ENCODE results near the gene SSR4. TPM values are rescaled to one million over a fixed set of nuclear protein-coding genes. Genes with fewer than 3 reads are reported as not detected.

The SSR4 gene
- total RNA-seq, 1 donor from 2014 or later: 183 TPM

DNA sequence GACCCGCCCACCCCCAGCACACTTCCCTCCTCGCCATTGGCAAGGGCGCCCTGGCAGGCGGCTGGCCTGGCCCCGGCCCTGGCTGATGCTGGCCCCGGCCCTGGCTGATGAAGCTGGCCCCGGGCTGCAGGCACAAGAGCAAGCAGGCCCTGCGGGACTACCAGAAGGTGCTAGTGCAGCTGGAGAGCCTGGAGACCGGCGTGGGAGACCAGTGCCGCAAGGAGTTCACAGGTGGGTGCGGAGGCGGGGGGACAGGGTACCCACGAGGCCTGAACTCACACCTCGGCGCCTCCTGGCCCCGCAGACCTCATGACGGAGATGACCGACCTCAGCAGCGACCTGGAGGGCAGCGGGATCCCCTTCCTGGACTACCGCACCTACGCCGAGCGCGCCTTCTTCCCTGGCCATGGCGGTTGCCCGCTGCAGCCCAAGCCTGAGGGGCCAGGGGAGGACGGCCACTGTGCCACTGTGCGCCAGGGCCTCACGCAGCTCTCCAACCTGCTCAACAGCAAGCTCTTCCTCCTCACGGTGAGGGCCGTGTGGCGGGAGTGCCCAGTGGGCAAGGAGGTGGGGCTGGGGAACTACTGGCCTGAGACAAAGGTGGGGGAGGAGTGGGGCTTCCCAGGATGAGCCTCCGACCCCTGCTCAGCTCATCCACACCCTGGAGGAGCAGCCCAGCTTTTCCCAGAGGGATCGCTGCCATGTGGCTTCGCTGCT lies 19.7 kb upstream of the SSR4 start:
- H3K27me3 Mint-ChIP-seq (ENCODE audit: low read depth): no peaks in the 10 kb centered on the region
- no peaks in the 10 kb centered on the region for H3K9me3 Mint-ChIP-seq
- DNase-seq (ENCODE audit: low read depth, low spot score): no peak
- peaks cover under 1% of the 10 kb centered on the region for H3K4me1 Mint-ChIP-seq
- no peak overlapping the region for H3K4me3 Mint-ChIP-seq
- H3K27ac Mint-ChIP-seq (ENCODE audit: unreplicated experiment): no peak overlapping the region
- TF ChIP-seq, protein P1, sequence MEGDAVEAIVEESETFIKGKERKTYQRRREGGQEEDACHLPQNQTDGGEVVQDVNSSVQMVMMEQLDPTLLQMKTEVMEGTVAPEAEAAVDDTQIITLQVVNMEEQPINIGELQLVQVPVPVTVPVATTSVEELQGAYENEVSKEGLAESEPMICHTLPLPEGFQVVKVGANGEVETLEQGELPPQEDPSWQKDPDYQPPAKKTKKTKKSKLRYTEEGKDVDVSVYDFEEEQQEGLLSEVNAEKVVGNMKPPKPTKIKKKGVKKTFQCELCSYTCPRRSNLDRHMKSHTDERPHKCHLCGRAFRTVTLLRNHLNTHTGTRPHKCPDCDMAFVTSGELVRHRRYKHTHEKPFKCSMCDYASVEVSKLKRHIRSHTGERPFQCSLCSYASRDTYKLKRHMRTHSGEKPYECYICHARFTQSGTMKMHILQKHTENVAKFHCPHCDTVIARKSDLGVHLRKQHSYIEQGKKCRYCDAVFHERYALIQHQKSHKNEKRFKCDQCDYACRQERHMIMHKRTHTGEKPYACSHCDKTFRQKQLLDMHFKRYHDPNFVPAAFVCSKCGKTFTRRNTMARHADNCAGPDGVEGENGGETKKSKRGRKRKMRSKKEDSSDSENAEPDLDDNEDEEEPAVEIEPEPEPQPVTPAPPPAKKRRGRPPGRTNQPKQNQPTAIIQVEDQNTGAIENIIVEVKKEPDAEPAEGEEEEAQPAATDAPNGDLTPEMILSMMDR (conservative IDR thresholded peaks at IDR 0.05): no peak
- no peaks in the 10 kb centered on the region for H3K36me3 Mint-ChIP-seq (ENCODE audit: low read depth)

DNA sequence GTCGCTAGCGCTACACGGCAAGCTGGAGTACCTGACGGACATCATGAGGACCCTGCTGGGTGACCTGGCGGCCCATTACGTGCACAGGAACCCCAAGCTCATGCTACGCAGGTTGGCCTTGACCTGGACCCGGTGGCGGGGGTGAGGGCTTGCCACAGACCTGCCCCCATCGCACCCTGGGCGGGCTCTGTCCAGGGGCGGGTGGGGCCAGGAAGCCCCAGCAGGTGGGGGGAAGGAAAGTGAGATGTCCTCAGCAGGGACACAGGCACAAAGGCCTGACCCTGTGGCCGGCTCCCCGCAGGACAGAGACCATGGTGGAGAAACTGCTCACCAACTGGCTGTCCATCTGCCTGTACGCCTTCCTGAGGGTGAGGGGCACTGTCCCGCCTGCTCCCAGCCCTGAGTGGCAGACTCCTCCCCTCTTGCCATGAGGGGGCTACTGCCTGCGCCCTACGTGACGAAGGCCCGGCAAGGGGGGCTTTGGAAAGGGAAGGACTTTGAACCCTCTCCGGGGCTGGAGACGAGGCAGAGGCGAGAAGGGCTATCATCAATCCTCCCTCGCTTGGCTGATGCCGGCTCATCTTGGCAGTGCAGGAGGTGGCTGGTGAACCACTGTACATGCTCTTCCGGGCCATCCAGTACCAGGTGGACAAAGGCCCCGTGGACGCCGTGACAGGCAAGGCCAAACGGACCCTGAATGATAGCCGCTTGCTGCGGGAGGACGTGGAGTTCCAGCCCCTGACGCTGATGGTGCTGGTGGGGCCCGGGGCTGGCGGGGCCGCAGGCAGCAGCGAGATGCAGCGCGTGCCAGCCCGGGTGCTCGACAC lies 19.0 kb upstream of the SSR4 start:
- peaks cover 8% of the 10 kb centered on the region for H3K4me1 Mint-ChIP-seq
- no peak overlapping the region for H3K27ac Mint-ChIP-seq (ENCODE audit: unreplicated experiment)
- H3K36me3 Mint-ChIP-seq (ENCODE audit: low read depth): no peaks in the 10 kb centered on the region
- H3K4me3 Mint-ChIP-seq: no peak overlapping the region
- DNase-seq (ENCODE audit: low read depth, low spot score): no peak
- H3K27me3 Mint-ChIP-seq (ENCODE audit: low read depth): no peaks in the 10 kb centered on the region
- TF ChIP-seq, protein P1 (conservative IDR thresholded peaks at IDR 0.05): no peak
- no peaks in the 10 kb centered on the region for H3K9me3 Mint-ChIP-seq

DNA sequence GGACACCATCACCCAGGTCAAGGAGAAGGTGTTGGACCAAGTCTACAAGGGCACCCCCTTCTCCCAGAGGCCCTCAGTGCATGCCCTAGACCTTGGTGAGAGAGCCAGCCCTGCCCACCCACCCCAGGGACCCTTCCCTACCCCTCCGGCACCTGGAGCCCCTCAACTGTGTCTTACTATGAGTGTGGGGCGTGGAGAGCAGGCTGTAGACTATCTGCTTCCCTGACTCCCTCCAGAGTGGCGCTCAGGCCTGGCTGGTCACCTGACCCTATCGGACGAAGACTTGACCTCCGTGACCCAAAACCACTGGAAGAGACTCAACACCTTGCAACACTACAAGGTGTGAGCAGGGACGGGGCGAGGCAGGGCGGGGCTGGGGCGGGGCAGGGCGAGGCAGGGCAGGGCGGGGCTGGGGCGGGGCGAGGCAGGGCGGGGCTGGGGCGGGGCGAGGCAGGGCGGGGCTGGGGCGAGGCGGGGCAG lies 18.3 kb upstream of the SSR4 start:
- no peaks in the 10 kb centered on the region for H3K9me3 Mint-ChIP-seq
- no peak overlapping the region for H3K4me3 Mint-ChIP-seq
- TF ChIP-seq, protein P1 (conservative IDR thresholded peaks at IDR 0.05): no peak
- H3K27me3 Mint-ChIP-seq (ENCODE audit: low read depth): no peaks in the 10 kb centered on the region
- H3K27ac Mint-ChIP-seq (ENCODE audit: unreplicated experiment): no peak overlapping the region
- no peak for DNase-seq (ENCODE audit: low read depth, low spot score)
- peaks cover 8% of the 10 kb centered on the region for H3K4me1 Mint-ChIP-seq
- H3K36me3 Mint-ChIP-seq (ENCODE audit: low read depth): no peaks in the 10 kb centered on the region

DNA sequence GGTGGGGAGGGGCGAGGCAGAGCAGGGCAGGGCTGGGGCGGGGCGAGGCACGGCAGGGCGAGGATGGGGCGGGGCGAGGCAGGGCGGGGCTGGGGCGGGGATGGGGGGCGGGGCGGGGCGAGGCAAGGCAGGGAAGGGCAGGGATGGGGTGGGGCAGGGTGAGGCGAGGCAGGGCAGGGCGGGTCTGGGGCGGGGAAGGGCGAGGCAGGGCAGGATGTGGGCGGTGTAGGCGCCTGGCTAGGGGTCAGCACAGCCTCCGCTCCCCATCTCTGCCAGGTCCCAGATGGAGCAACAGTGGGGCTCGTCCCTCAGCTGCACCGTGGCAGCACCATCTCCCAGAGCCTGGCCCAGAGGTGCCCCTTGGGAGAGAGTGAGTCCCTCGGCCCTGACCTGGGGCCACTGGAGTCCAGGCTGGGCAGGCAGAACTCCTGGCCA lies 17.8 kb upstream of the SSR4 start:
- Mint-ChIP-seq H3K4me1 (peaks cover 8% of the 10 kb centered on the region), H3K4me3 (no peak overlapping the region), H3K9me3 (no peaks in the 10 kb centered on the region), H3K27me3 (ENCODE audit: low read depth) (no peaks in the 10 kb centered on the region), H3K27ac (ENCODE audit: unreplicated experiment) (no peak overlapping the region), H3K36me3 (ENCODE audit: low read depth) (no peaks in the 10 kb centered on the region)
- DNase-seq (ENCODE audit: low read depth, low spot score): no peak
- TF ChIP-seq, protein P1 (conservative IDR thresholded peaks at IDR 0.05): no peak

DNA sequence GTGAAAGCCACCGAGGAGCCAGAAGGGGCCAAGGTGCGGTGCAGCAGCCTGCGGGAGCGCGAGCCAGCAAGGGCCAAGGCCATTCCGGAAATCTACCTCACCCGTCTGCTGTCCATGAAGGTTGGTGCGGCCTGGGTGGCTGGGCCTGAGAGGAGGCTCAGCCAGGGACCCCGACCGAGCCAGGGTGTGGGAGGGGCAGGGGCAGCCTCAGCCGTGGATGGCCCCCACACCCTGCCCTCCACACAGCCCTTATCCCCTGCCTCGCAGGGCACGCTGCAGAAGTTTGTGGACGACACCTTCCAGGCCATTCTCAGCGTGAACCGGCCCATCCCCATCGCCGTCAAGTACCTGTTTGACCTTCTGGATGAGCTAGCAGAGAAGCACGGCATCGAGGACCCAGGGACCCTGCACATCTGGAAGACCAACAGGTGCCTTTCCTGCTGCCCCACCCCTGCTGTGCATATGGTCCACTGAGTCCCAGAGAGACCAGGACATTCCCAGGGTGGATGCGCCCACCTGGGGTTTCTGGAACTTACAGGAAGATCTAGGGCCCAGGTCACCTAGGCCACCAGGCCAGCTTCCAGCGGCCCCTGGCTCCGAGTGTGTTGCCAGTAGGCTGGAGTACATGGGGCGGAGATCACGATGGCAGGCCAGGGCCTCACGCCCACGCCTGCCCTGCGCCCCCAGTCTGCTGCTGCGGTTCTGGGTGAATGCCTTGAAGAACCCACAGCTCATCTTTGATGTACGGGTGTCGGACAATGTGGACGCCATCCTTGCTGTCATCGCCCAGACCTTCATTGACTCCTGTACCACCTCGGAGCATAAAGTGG lies 17.0 kb upstream of the SSR4 start:
- Mint-ChIP-seq H3K27ac (ENCODE audit: unreplicated experiment) (no peak overlapping the region), H3K4me3 (no peak overlapping the region), H3K27me3 (ENCODE audit: low read depth) (no peaks in the 10 kb centered on the region), H3K4me1 (peaks cover 8% of the 10 kb centered on the region), H3K36me3 (ENCODE audit: low read depth) (no peaks in the 10 kb centered on the region), H3K9me3 (no peaks in the 10 kb centered on the region)
- TF ChIP-seq, protein P1 (conservative IDR thresholded peaks at IDR 0.05): no peak
- no peak for DNase-seq (ENCODE audit: low read depth, low spot score)

Data from neural crest cell (in vitro differentiated cells).